ENCODE measurements around the gene CNTD1. TPM values are rescaled to one million over a fixed set of nuclear protein-coding genes. Genes with fewer than 3 reads are reported as not detected.
A peak's percentile ranks its signal among the peaks of the same experiment; 100 is the strongest.

Gene CNTD1
- polyA plus RNA-seq, 1 experiment: 0.45 TPM

GRCh38 chr17:42779936-42780850, 18.5 kb upstream of the CNTD1 start, which contains the start of gene WNK4:
WNK4 (plus strand) TSS chr17:42780610; CDS start chr17:42780699, 89 bp downstream.
- ChIA-PET CTCF (interaction anchor here (0.6 to 2.1 kb wide), 5 partner anchors 17 to 554 kb away, joined by 3 to 8 read pairs (median 3); no protein-coding TSS in a partner anchor), POLR2A (interaction anchor here (0.7 kb wide), 1 partner anchor 202 kb away, joined by 5 read pairs; no protein-coding TSS in a partner anchor)
- no peak for DNase-seq (ENCODE audit: low read depth)

GRCh38 chr17:42780851-42781638, 17.6 kb upstream of the CNTD1 start:
- Histone ChIP-seq H3K36me3 (ENCODE audit: control insufficient read depth, insufficient read depth, low read length) (peaks cover 11% of the 10 kb centered on the region), H3K4me3 (ENCODE audit: low read depth, low read length) (peak overlapping the region; percentile 71), H3K27me3 (ENCODE audit: control insufficient read depth, insufficient read depth, low read length) (no peaks in the 10 kb centered on the region)
- no peak for DNase-seq (ENCODE audit: low read depth)
- no peak for TF ChIP-seq CTCF (IDR thresholded peaks at IDR 0.05; ENCODE audit: insufficient read depth, low read depth, low read length)
- ChIA-PET POLR2A (no interaction called here), CTCF (interaction anchor here (1.3 to 2.1 kb wide), 3 partner anchors 18 to 553 kb away, joined by 3 to 8 read pairs (median 3); no protein-coding TSS in a partner anchor)

More at GRCh38 chr17:42779936-42780850, 18.5 kb upstream of the CNTD1 start, which contains the start of gene WNK4:
- Histone ChIP-seq H3K36me3 (ENCODE audit: control insufficient read depth, insufficient read depth, low read length) (peaks cover 11% of the 10 kb centered on the region), H3K27me3 (ENCODE audit: control insufficient read depth, insufficient read depth, low read length) (no peaks in the 10 kb centered on the region), H3K4me3 (ENCODE audit: low read depth, low read length) (peak within 1 kb of the TSS; percentile 71)
- TF ChIP-seq CTCF (IDR thresholded peaks at IDR 0.05; ENCODE audit: insufficient read depth, low read depth, low read length): no peak

GRCh38 chr17:42781639-42782165, 17.0 kb upstream of the CNTD1 start:
- Histone ChIP-seq H3K4me3 (ENCODE audit: low read depth, low read length) (peak overlapping the region; percentile 71), H3K27me3 (ENCODE audit: control insufficient read depth, insufficient read depth, low read length) (no peaks in the 10 kb centered on the region), H3K36me3 (ENCODE audit: control insufficient read depth, insufficient read depth, low read length) (peaks cover 11% of the 10 kb centered on the region)
- ChIA-PET POLR2A (no interaction called here), CTCF (interaction anchor here (1.6 to 2.1 kb wide), 2 partner anchors 19 to 553 kb away, joined by 3 to 8 read pairs; no protein-coding TSS in a partner anchor)
- DNase-seq (ENCODE audit: low read depth): no peak
- no peak for TF ChIP-seq CTCF (IDR thresholded peaks at IDR 0.05; ENCODE audit: insufficient read depth, low read depth, low read length)

GRCh38 chr17:42782166-42783061, 16.2 kb upstream of the CNTD1 start:
- Histone ChIP-seq H3K4me3 (ENCODE audit: low read depth, low read length) (peak overlapping the region; percentile 71), H3K27me3 (ENCODE audit: control insufficient read depth, insufficient read depth, low read length) (no peaks in the 10 kb centered on the region), H3K36me3 (ENCODE audit: control insufficient read depth, insufficient read depth, low read length) (peaks cover 11% of the 10 kb centered on the region)
- no peak for TF ChIP-seq CTCF (IDR thresholded peaks at IDR 0.05; ENCODE audit: insufficient read depth, low read depth, low read length)
- ChIA-PET POLR2A (no interaction called here), CTCF (interaction anchor here (2.1 kb wide), 1 partner anchor 20 kb away, joined by 8 read pairs; no protein-coding TSS in a partner anchor)
- no peak for DNase-seq (ENCODE audit: low read depth)
